Measurements from ENCODE around the gene TRMO. TPM values are rescaled to one million over a fixed set of nuclear protein-coding genes. Genes with fewer than 3 reads are reported as not detected.

The TRMO gene
- total RNA-seq, 1 experiment from 2014 or later = 10.4 TPM

GRCh38 chr9:97959585-97959984, 37.3 kb upstream of the TRMO start:
- Histone ChIP-seq H3K27me3 (ENCODE audit: control insufficient read depth, insufficient read depth, low read length) (no peaks in the 10 kb centered on the region), H3K4me3 (ENCODE audit: low read depth in 2 of 2, low read length in 2 of 2) (no peak overlapping the region), H3K27ac (ENCODE audit: low read length) (no peak overlapping the region), H3K4me1 (ENCODE audit: control insufficient read depth, insufficient read depth, low read length) (no peaks in the 10 kb centered on the region), H3K36me3 (ENCODE audit: control insufficient read depth, insufficient read depth, low read length) (no peaks in the 10 kb centered on the region), H3K9me3 (ENCODE audit: control insufficient read depth, insufficient read depth, low read depth, low read length) (no peaks in the 10 kb centered on the region)
- ChIA-PET CTCF (no interaction called here), POLR2A (no interaction called here)
- ATAC-seq (no peak), DNase-seq (ENCODE audit: low read depth, low spot score) (no peak)
- TF ChIP-seq SIN3A (IDR thresholded peaks at IDR 0.05; ENCODE audit: borderline replicate concordance, insufficient read depth, low read depth, low read length) = no peak
- no peak for TF ChIP-seq REST (IDR thresholded peaks at IDR 0.05; ENCODE audit: insufficient read depth in 1 of 2, low read depth in 2 of 2, low read length in 1 of 2)
- intact Hi-C loops (cut with micrococcal nuclease; ENCODE audit: unreplicated experiment) = no loop called here
- in situ Hi-C loops (cut with HindIII; ENCODE audit: low pct_unique_long_range_greater_than_20kb, low sequenced_read_pairs) = no loop called here
- BruUV-seq (replicated peaks) = no TSS peak

- intact Hi-C loops (cut with micrococcal nuclease; ENCODE audit: unreplicated experiment) (no loop called here), in situ Hi-C loops (cut with HindIII; ENCODE audit: low pct_unique_long_range_greater_than_20kb, low sequenced_read_pairs) (no loop called here)
- CTCF ChIA-PET = no interaction called here
- POLR2A ChIA-PET = no interaction called here
- H3K27ac ChIP-seq (ENCODE audit: low read length) = no peak overlapping the region
- no peak overlapping the region for H3K4me3 ChIP-seq (ENCODE audit: low read depth in 2 of 2, low read length in 2 of 2)
- no peaks in the 10 kb centered on the region for H3K36me3 ChIP-seq (ENCODE audit: control insufficient read depth, insufficient read depth, low read length)
- no peak for TF ChIP-seq POLR2AphosphoS5 (IDR thresholded peaks at IDR 0.05; ENCODE audit: low read depth, low read length)
- no peak for TF ChIP-seq SIN3A (IDR thresholded peaks at IDR 0.05; ENCODE audit: borderline replicate concordance, insufficient read depth, low read depth, low read length)
- TF ChIP-seq, protein P1, sequence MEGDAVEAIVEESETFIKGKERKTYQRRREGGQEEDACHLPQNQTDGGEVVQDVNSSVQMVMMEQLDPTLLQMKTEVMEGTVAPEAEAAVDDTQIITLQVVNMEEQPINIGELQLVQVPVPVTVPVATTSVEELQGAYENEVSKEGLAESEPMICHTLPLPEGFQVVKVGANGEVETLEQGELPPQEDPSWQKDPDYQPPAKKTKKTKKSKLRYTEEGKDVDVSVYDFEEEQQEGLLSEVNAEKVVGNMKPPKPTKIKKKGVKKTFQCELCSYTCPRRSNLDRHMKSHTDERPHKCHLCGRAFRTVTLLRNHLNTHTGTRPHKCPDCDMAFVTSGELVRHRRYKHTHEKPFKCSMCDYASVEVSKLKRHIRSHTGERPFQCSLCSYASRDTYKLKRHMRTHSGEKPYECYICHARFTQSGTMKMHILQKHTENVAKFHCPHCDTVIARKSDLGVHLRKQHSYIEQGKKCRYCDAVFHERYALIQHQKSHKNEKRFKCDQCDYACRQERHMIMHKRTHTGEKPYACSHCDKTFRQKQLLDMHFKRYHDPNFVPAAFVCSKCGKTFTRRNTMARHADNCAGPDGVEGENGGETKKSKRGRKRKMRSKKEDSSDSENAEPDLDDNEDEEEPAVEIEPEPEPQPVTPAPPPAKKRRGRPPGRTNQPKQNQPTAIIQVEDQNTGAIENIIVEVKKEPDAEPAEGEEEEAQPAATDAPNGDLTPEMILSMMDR (IDR thresholded peaks at IDR 0.05) = no peak
- no peak for TF ChIP-seq REST (IDR thresholded peaks at IDR 0.05; ENCODE audit: insufficient read depth in 1 of 2, low read depth in 2 of 2, low read length in 1 of 2)
- TF ChIP-seq TCF7L2 (IDR thresholded peaks at IDR 0.05; ENCODE audit: low read depth, low read length) = no peak
- ATAC-seq = no peak
- H3K9me3 ChIP-seq (ENCODE audit: control insufficient read depth, insufficient read depth, low read depth, low read length) = no peaks in the 10 kb centered on the region
- no peak for DNase-seq (ENCODE audit: low read depth, low spot score)
- no peaks in the 10 kb centered on the region for H3K4me1 ChIP-seq (ENCODE audit: control insufficient read depth, insufficient read depth, low read length)
- no TSS peak for BruUV-seq (replicated peaks)
- no peaks in the 10 kb centered on the region for H3K27me3 ChIP-seq (ENCODE audit: control insufficient read depth, insufficient read depth, low read length)
Measured at GRCh38 chr9:97958812-97959511, 36.7 kb upstream of the TRMO start.

All from Panc1 (cell line).